Testis (tissue), 2 donors: ENCODE measurements around the gene UBAC2.

Experiments used
- CTCF ChIP-seq, 3 experiments: fragments of 450-650 bp in 2 of 3; fragments of 200-600 bp in 1 of 3; sonication (generic) in 1 of 3; IDR thresholded peaks; one replicate each; pipeline ENCODE4 v1.5.1; 2016 to 2019; ENCODE audit warnings: antibody characterized with exemption in 3 of 3, mild to moderate bottlenecking in 2 of 3, moderate library complexity in 1 of 3
- POLR2A ChIP-seq: fragments of 450-650 bp; IDR thresholded peaks from one replicate; pipeline ENCODE4 v1.6.1; 2017; ENCODE audit warnings: antibody characterized with exemption, mild to moderate bottlenecking, moderate library complexity

- TF ChIP-seq POLR2A (no peak), CTCF (IDR thresholded peaks at IDR 0.05) (no peak)
Measured at GRCh38 chr13:99226513-99226912, 25.9 kb downstream of the UBAC2 start.
